NCI-H748 (cell line): ENCODE results near the gene SEMA4C.
"Not testable (repeated sequence)": the region's sequence is repeated elsewhere in the genome, so short reads cannot be mapped to it uniquely, and the experiment has no call there.

Experiments
- DNase-seq: peaks from one replicate; lab custom pipeline; 2025; ENCODE audit not compliant: unreplicated experiment; lab: John Stamatoyannopoulos, UW

The SEMA4C gene

DNA sequence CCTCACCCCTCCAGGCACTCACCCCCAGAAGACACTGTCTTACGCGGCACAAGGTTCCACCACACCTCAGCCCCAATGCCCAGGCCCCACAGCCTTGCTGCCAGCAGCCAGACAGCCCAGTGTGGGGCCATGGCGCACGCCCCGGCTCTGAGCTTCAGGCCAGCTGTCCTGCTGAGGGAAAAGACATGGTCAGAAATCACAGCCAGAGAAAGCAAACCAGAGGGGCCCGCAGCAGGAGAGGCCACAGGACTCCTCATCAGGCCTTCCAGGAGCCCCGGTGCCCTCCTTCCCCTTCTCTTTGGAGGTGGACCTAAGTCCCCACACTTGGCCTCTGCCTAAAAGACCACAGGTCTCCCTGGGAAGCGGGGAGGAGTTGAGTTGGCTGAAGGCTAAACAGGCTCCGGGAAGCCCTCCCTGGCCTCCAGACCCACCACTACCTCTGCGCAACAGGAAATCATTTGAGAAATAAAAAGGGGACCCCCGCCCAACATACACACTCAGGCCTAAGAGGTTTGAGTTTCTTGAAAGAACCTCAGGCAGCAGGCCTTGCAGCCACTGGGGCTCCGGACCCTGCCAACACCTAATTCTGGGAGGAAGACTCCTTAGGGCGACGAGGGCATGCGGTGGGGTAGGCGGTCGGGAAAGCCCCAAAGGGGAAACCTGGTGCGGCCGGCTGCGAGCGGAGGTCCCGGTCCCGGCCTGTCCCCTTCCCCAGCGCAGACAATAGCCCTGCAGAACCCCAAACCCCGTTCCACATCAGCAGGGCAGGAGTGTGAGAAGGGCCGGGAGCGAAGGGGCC lies 1.9 kb downstream of the SEMA4C start:
- DNase-seq: no peak

DNA sequence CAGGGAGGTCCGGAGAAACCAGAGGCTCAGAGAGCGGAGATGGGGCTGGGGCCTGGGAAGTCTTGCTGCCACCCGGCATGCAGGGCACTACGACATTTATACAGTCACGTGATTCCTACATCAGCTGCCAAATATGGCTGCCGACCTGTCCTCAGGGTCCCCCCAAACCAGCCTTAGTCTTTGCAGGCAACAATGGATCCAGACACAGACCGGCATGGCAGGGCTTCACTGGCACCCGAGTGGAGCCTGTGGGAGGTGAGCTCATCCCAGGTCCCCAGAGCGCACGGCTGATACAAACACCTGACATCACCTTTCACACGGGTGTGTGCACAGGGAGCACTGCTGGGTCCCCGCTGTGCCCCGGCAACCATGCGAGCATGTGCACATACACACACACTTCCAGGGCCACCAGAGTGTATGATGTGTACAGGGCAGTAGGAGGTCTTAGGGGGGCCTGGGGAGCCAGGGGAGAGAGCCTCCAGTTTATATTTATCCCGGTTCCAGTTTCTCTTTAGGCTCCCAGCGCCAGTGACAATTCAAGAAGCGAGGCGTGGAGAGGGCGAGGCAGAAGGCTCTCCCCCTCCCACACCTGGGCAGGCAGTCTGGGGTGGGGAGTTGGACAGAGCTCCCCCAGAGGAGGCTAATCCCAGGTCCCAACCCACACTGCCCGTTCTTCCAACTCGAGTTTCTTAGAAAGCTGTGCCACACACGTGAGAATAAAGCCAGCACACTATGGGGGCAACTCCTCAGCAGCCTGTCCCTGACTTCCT lies 2.7 kb downstream of the SEMA4C start:
- DNase-seq: no peak

GRCh38 chr2:96866586-96866985 lies 3.3 kb downstream of the SEMA4C start:
- DNase-seq: no peak

DNA sequence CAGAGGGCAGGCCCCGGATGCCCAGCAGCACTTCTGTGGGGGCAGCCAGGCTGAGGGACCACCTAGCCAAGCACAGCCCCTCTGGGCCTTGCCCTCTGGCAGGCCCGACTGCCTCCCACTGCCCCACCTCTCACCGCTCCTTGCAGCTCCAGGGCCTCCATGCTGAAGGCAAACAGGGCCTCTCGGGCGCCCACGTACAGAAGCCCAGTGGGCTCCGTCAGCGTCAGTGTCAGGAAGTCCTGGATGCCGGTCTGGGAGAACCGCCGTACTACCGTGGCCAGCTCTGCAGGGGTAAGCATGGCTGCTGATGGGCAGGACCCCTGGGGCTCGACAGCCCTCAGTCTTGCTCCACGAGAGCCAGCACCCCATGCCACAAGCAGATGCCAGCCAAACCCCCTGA lies 3.7 kb downstream of the SEMA4C start:
- DNase-seq: no peak

DNA sequence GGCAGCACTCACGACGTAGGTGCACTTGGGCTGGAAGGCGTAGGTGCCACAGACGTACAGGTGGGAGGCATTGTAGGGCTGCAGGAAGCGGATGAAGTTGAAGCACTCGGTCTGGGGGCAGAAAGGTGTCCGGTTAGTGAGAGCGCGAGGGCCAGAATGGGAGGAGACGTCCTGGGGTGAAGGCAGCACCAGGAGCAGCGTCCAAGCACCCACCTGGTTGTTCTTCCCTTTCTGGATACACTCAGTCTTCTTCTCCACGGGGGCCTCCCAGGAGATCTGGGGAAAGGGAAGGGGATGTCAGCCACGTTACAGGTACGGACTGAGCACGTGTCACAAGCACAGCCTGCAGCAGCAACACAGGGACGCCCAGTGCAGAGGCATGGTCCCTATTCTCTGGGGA lies 4.2 kb downstream of the SEMA4C start:
- DNase-seq: no peak

- no peak for DNase-seq
Measured at GRCh38 chr2:96864343-96865091, 5.4 kb downstream of the SEMA4C start.

DNA sequence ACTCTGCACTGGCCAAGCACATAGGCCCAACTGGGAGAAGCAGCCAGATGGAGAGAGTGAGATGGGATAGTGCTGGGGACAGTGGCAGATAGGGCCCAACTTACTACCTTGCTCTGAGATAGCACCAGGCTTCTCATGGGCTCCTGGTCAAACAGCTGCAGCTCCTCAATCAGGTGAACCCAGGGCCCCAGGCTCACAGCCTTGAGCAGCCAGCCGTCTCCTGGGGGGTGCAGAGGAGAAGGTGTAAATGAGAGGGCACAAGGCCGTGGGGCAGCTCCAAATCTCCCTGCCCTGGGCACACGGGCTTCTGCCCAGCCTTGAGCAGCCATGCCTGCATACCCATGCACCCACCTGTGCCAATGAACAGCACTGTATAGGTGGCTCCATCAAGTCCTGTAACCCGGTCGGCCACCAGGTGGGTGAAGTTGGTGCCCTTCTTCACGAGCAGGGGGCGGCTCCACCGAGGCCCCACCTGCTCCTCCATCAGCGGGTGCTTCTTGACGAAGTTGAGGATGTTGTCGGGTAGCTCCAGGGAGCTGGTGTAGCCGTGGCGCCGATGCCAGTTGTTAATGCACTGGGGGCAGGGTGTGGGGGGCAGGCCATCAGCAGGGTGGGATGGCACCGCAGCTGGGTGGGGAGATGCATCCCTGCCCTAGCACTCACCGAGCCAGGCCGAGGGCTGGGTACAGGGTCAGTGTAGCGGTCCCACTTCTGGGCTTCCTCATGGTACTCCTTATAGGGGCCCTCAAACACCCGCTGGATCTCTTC lies 6.1 kb downstream of the SEMA4C start:
- DNase-seq: no peak

DNA sequence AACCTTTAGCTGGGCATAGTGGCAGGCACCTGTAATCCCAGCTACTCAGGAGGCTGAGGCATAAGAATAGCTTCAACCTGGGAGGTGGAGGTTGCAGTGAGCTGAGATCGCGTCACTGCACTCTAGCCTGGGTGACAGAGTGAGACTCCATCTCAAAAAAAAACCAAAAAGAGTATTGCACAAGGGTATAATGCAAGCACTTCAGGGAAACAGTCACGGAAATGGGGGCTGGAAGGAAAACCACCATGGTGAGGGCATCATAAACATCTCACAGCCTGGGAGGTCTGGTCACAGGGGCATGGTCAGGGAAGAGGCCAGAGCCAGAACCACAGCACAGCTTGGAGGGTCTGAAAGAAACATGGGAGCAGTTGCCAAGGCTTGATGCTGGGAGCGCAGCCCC lies 6.8 kb downstream of the SEMA4C start:
- not testable (repeated sequence) for DNase-seq

DNA sequence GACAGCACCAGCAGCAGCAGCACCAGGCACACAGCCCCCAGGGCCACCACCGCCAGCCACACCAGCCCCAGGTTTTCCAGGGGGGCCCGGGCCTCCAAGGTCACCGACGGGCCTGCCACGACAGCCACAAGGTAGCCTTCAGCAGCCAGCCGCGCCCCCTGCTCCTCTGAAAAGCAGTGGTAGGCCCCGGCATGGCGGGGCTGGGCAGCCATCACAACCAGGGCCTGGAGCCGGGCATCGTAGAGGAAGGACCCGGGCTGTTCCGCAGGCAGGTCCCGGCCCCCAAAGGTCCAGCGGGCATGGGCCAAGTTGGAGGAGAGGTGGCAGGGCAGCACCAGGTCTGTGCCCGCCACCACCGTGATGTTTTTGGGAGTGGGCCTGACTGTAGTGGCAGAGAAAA lies 8.8 kb downstream of the SEMA4C start:
- DNase-seq: no peak

- no peak for DNase-seq
Measured at GRCh38 chr2:96860065-96861029, 9.5 kb downstream of the SEMA4C start.

- DNase-seq: no peak
Measured at GRCh38 chr2:96859681-96860064, 10.2 kb downstream of the SEMA4C start.

- DNase-seq: no peak
Measured at GRCh38 chr2:96859099-96859649, 10.7 kb downstream of the SEMA4C start.

DNA sequence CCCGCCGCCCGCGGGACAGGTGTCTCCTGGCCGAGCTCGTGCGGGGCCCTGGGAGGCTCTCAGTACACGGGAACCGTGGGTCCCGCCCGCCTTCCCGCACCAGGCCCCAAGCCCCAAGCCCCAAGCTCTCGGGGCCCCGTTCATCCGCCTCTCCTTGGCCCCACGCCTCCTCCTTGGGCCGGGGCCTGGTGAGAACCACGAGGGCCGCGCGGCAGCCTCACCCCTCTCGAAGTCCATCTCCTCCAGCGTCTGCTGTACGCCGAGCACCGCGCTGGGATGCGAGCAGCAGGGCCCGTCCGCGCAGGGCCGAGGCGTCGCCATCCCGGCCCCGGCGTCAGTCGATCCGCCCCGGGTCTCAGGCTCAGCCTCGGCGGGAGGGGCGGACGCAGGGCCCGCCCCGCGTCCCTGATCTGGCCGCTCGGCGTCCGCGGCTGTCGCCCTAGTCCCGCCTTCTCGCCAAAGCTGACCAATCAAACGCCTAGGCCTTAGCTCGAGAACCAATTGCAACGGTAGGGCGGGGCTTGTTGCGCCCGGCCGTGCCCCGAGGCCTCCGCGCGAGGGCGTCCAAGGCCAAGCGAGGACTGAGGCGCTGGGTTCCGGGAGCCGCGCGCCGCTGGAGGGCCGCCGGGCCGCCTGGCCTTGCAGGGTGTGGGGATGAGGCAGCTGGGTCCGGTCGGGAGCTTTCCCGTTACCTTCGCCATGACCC lies 12.1 kb downstream of the SEMA4C start, which contains the start of gene ANKRD39:
Gene ANKRD39, minus strand, starts transcription at position 350 of the 706 bp plus-strand sequence. Its CDS starts 29 bp downstream, at position 321.
- DNase-seq: peak; percentile 95

GRCh38 chr2:96856776-96857666 lies 12.9 kb downstream of the SEMA4C start:
- peak; percentile 48 for DNase-seq

DNA sequence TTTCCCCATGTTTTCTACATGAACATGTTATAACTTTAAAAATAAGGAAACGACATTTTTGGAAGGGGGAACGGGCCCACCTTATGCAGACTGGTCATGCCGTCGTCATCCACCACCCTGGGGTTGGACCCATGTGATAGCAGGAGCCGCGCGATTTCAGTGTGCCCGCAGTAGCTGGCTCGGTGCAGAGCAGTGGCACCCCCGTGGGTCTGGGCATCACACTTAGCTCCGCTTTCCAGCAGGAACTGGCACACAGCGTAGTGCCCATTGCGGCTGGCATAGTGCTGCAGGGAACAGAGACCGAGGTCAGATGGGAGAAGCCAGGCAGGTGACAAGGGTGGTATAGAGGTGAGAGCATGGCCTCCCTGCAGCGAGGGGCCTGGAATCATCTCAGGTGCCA lies 16.6 kb downstream of the SEMA4C start:
- no peak for DNase-seq

GRCh38 chr2:96852667-96853066 lies 17.2 kb downstream of the SEMA4C start:
- no peak for DNase-seq

GRCh38 chr2:96848264-96848663 lies 21.6 kb downstream of the SEMA4C start:
- DNase-seq: no peak

- no peak for DNase-seq
Measured at GRCh38 chr2:96847586-96847985, 22.3 kb downstream of the SEMA4C start.
